Left lung (tissue), 10 donors: Measurements from ENCODE around the gene AFF2. TPM values are rescaled to one million over a fixed set of nuclear protein-coding genes. Genes with fewer than 3 reads are reported as not detected.

Source experiments
- ATAC-seq: fragments of 200-7000 bp; cut with Tn5 transposase; one replicate; pipeline ENCODE4 v1.9.1; 2020; ENCODE audit warnings: moderate library complexity
- DNase-seq, 4 donors: peaks; one replicate each; pipeline ENCODE4 v3.0.0-alpha.2; 2013 to 2020
- H3K27ac ChIP-seq, 2 donors: fragments of 200-600 bp; sonication (generic) in 1 of 2; one replicate each; pipeline versions ENCODE4 v1.5.0 to v1.8.0; 2020 to 2021
- H3K27me3 ChIP-seq, 2 donors: fragments of 200-600 bp; sonication (generic) in 1 of 2; one replicate each; pipeline versions ENCODE4 v1.5.0 to v1.8.0; 2020 to 2021
- H3K36me3 ChIP-seq, 2 donors: fragments of 200-600 bp; sonication (generic) in 1 of 2; one replicate each; pipeline versions ENCODE4 v1.5.0 to v1.8.0; 2020 to 2021
- H3K4me1 ChIP-seq, 2 donors: fragments of 200-600 bp; one replicate each; pipeline ENCODE4 v1.8.0; 2021
- H3K4me3 ChIP-seq, 2 donors: fragments of 200-600 bp; sonication (generic) in 1 of 2; one replicate each; pipeline versions ENCODE4 v1.5.0 to v1.8.0; 2020 to 2021; ENCODE audit warnings: mild to moderate bottlenecking in 1 of 2
- H3K9me3 ChIP-seq, 2 donors: fragments of 200-600 bp; sonication (generic) in 1 of 2; one replicate each; pipeline versions ENCODE4 v1.5.0 to v1.8.0; 2020 to 2021
- intact Hi-C, 2 donors: fragments of 100-400 bp; cut with DNase I; formaldehyde crosslinking; loops; one replicate each; pipeline versions ENCODE4 v1.11.2 to v1.14.2; 2022
- polyA plus RNA-seq, 6 donors: library from polyadenylated mRNA; unstranded; fragments of 120-200 nt; gene quantifications; one replicate each; pipeline ENCODE4 v1.2.1, GENCODE V29; 2013; ENCODE audit not compliant: insufficient read length in 6 of 6
- total RNA-seq, 2 donors: library from RNA; stranded (reverse); fragmentation: NEBNext Ultra II Directional; extraction: Animal tissue kit (Norgen Biotek cat#: 25700); gene quantifications; one replicate each; pipeline ENCODE4 v1.2.1, GENCODE V29; 2021
- TF ChIP-seq, protein P1 (sequence below), 2 donors: fragments of 200-600 bp; sonication (generic) in 1 of 2; IDR thresholded peaks; one replicate each; pipeline versions ENCODE4 v1.5.0 to v1.8.0; 2021; ENCODE audit warnings: antibody characterized with exemption in 2 of 2
- donor health status: DM: no; HTN: yes; CAD: no.
- donor health status: DM: no; HTN: no; CAD: no.

Gene AFF2
- total and polyA plus RNA-seq, 8 donors, result 4.8 to 10.2 (median 5.7) TPM

DNA sequence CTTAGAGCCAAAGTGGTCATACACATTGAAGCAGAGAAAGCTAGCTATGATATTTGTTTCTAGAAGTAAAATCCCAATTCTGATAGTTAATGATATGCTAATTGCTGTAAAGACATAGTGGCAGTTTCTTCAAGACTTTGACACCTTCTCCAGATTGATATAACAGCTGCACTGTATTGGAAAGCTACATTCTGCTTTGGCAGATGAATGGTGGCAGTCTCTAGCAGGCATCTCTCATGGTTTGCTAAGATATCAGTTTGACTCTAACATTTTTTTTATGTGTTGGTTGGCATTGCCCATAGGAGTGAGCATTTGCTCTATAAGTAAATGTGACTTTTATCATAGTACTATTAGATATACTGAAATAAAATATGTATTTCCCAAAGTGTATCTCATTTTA is 128.2 kb downstream of the AFF2 start:
- Histone ChIP-seq H3K9me3 (no peaks in the 10 kb centered on the region), H3K27me3 (no peaks in the 10 kb centered on the region), H3K27ac (no peak overlapping the region), H3K4me3 (no peak overlapping the region), H3K36me3 (no peaks in the 10 kb centered on the region), H3K4me1 (no peaks in the 10 kb centered on the region)
- intact Hi-C loops, result no loop called here
- TF ChIP-seq, protein P1, sequence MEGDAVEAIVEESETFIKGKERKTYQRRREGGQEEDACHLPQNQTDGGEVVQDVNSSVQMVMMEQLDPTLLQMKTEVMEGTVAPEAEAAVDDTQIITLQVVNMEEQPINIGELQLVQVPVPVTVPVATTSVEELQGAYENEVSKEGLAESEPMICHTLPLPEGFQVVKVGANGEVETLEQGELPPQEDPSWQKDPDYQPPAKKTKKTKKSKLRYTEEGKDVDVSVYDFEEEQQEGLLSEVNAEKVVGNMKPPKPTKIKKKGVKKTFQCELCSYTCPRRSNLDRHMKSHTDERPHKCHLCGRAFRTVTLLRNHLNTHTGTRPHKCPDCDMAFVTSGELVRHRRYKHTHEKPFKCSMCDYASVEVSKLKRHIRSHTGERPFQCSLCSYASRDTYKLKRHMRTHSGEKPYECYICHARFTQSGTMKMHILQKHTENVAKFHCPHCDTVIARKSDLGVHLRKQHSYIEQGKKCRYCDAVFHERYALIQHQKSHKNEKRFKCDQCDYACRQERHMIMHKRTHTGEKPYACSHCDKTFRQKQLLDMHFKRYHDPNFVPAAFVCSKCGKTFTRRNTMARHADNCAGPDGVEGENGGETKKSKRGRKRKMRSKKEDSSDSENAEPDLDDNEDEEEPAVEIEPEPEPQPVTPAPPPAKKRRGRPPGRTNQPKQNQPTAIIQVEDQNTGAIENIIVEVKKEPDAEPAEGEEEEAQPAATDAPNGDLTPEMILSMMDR (IDR thresholded peaks at IDR 0.05), result no peak
- ATAC-seq, result no peak
- no peak for DNase-seq

DNA sequence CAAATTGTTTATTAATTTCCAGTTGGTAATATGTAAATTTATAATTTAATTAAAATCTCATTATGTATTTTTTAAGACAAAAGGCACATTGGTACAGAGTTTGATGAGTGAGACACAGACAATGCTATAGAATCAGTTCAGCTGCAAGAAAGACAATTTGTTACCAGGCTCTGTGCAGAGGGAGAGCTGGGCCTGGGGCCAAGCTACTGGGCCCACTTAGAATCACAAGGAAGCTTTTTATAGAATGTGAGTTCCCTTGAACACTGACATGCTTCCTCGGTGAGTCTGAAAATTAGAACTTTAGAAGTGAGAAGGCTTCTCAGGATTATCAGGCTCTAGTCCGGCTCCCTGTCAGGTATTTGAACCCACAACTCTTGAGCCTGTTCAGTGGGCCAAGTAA is 129.0 kb downstream of the AFF2 start:
- ATAC-seq (no peak), DNase-seq (no peak)
- Histone ChIP-seq H3K9me3 (no peaks in the 10 kb centered on the region), H3K27ac (no peak overlapping the region), H3K36me3 (no peaks in the 10 kb centered on the region), H3K4me3 (no peak overlapping the region), H3K27me3 (no peaks in the 10 kb centered on the region), H3K4me1 (no peaks in the 10 kb centered on the region)
- TF ChIP-seq, protein P1 (IDR thresholded peaks at IDR 0.05), result no peak
- intact Hi-C loops, result no loop called here

DNA sequence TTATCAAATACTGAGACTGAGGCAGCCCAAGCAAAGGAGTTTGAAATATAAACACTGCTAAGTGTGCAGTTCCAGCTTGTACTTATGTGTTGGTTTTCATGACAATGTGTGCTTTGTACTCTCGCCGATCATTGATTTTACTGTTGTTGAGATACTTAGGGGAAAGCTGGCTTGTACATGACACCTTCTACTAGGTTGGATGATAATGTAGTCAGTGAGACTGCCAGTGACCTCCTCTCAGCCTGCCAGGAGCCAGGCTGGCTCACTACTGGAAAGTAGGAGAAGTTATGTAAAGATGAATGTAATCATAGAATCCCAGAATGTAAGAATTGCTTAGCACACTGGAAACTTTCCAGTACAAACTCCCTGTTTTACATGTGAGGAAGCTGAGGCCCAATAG is 132.0 kb downstream of the AFF2 start:
- Histone ChIP-seq H3K9me3 (no peaks in the 10 kb centered on the region), H3K4me1 (no peaks in the 10 kb centered on the region), H3K4me3 (no peak overlapping the region), H3K36me3 (no peaks in the 10 kb centered on the region), H3K27ac (no peak overlapping the region), H3K27me3 (no peaks in the 10 kb centered on the region)
- DNase-seq, result peak in 1 of 4 donors; percentile 6
- ATAC-seq, result no peak
- TF ChIP-seq, protein P1 (IDR thresholded peaks at IDR 0.05), result no peak
- intact Hi-C loops, result no loop called here

DNA sequence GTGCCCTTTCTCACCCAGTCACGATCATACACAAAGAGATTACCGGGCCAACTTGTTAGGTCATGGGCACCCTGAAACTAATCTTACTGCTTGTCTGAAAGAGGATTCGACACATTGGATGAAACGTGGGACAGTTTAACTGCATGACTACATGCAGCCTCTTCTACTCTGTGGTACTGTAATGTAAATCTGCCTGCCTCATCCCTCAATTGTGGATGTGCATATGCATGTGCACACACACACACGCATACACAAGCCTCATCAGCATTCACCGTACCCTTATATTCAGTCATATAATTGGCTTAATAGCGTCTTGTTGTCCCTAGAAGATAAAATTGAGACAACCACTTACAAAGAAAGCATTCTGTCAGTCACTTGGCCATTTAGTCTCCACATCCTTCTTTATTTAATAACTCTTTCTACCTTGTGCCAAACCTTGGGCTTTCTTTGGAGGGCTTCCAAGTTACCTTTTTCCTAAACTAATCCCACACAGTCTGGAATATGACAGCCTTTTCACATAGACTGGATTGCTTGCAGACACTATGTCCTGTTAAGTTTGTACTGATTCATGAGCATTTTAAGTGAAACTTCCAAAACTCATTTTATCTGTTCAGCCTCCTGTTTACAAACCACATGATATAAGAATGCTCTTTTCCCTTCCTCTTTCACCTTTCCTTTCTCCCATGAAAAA is 132.9 kb downstream of the AFF2 start:
- ATAC-seq, result no peak

DNA sequence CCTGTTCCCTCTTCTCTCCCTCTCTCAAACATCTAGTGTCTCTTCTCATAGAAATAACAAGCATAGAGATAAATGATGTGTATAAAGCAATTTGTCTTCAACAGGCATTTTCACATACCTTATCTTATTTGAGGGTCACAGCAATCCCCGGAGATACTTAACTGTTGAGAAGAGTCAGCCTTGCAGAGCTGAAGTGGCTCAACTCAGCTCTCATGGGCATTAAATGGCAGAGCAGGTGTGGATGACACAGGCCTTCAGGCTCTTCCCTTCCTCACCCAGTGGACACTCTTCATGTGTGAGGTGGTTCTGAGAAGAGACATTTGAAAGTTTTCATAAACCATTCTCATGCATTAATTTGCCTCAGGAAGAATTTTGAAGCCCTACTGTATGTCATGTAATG is 134.2 kb downstream of the AFF2 start:
- ATAC-seq (no peak), DNase-seq (no peak)
- no peaks in the 10 kb centered on the region for H3K36me3 ChIP-seq
- H3K27ac ChIP-seq, result no peak overlapping the region
- TF ChIP-seq, protein P1 (IDR thresholded peaks at IDR 0.05), result no peak
- intact Hi-C loops, result no loop called here
- no peak overlapping the region for H3K4me3 ChIP-seq
- no peaks in the 10 kb centered on the region for H3K4me1 ChIP-seq
- H3K27me3 ChIP-seq, result no peaks in the 10 kb centered on the region
- H3K9me3 ChIP-seq, result no peaks in the 10 kb centered on the region

More for the DNA sequence above, 132.9 kb downstream of the AFF2 start:
- no peak for DNase-seq
- intact Hi-C loops, result no loop called here
- no peak overlapping the region for H3K27ac ChIP-seq
- H3K4me3 ChIP-seq, result no peak overlapping the region
- TF ChIP-seq, protein P1 (IDR thresholded peaks at IDR 0.05), result no peak
- H3K27me3 ChIP-seq, result no peaks in the 10 kb centered on the region
- no peaks in the 10 kb centered on the region for H3K4me1 ChIP-seq
- H3K36me3 ChIP-seq, result no peaks in the 10 kb centered on the region
- no peaks in the 10 kb centered on the region for H3K9me3 ChIP-seq
